Measurements from ENCODE around the gene LRRC47.

Gene LRRC47

GRCh38 chr1:3733094-3733882, 63.0 kb downstream of the LRRC47 start:
- no peak for DNase-seq (ENCODE audit: low read depth in 2 of 2)

GRCh38 chr1:3732434-3733093, 63.7 kb downstream of the LRRC47 start:
- no peak for DNase-seq (ENCODE audit: low read depth in 2 of 2)

GRCh38 chr1:3731583-3732433, 64.5 kb downstream of the LRRC47 start:
- DNase-seq (ENCODE audit: low read depth in 2 of 2): no peak

- DNase-seq (ENCODE audit: low read depth in 2 of 2): no peak
These were observed 65.6 kb downstream of the LRRC47 start for GRCh38 chr1:3730543-3731247.

- no peak for DNase-seq (ENCODE audit: low read depth in 2 of 2)
These were observed 66.4 kb downstream of the LRRC47 start for GRCh38 chr1:3729594-3730542.
